IMR-90 (cell line): ENCODE data around the gene BRSK1.

Source experiments
- CHD1 ChIP-seq: IDR thresholded peaks from 2 replicates; pipeline ENCODE4 v1.6.1; 2012; ENCODE audit warnings: low read depth, low read length, improper control_type of control experiment
- TF ChIP-seq, protein P1 (sequence below): conservative IDR thresholded peaks from 2 replicates; pipeline ENCODE4 v1.5.1; 2012; ENCODE audit warnings: mild to moderate bottlenecking, low read depth, low read length, improper control_type of control experiment

DNA sequence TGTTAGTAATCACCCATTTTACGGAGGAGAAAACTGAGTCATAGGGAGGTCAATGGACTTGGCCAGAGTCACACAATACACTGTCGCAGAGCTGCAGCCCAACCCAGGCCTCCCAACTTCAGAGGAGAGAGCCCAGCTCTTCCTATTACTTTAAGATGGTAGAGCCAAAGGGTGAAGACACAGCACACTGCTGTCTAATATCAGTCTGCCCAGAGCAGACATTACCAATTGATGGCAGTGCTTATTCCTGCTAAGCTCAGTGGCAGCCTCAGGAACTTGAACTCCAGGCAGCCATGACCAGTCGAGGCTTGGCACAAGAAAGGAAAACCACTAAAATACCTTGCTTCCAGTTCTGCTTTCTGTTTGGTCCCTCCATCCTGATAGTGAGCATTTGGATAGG lies 22.9 kb downstream of the BRSK1 start:
- TF ChIP-seq, protein P1, sequence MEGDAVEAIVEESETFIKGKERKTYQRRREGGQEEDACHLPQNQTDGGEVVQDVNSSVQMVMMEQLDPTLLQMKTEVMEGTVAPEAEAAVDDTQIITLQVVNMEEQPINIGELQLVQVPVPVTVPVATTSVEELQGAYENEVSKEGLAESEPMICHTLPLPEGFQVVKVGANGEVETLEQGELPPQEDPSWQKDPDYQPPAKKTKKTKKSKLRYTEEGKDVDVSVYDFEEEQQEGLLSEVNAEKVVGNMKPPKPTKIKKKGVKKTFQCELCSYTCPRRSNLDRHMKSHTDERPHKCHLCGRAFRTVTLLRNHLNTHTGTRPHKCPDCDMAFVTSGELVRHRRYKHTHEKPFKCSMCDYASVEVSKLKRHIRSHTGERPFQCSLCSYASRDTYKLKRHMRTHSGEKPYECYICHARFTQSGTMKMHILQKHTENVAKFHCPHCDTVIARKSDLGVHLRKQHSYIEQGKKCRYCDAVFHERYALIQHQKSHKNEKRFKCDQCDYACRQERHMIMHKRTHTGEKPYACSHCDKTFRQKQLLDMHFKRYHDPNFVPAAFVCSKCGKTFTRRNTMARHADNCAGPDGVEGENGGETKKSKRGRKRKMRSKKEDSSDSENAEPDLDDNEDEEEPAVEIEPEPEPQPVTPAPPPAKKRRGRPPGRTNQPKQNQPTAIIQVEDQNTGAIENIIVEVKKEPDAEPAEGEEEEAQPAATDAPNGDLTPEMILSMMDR, result no peak
- no peak for TF ChIP-seq CHD1
